GM12892 (cell line): ENCODE measurements around the gene TBC1D12.
"Not testable (repeated sequence)": the region's sequence is repeated elsewhere in the genome, so short reads cannot be mapped to it uniquely, and the experiment has no call there.

ENCODE experiments used
- DNase-seq: peaks from one replicate; pipeline ENCODE4 v3.0.0; 2011; ENCODE audit not compliant: insufficient read length
- FAIRE-seq: peaks from 2 replicates; lab custom pipeline; 2011; peaks lifted over from hg19 to GRCh38; lab: Jason Lieb, UNC
- POLR2A ChIP-seq: IDR thresholded peaks from 2 replicates; pipeline ENCODE4 v1.6.1; 2011; ENCODE audit warnings: low read depth, low read length, control low read depth
- POLR2AphosphoS5 ChIP-seq: IDR thresholded peaks from 2 replicates; pipeline ENCODE4 v1.6.1; 2011; ENCODE audit warnings: low read depth, low read length, control low read depth
- TAF1 ChIP-seq: IDR thresholded peaks from 2 replicates; pipeline ENCODE4 v1.6.1; 2011; ENCODE audit warnings: low read depth, mild to moderate bottlenecking, control low read depth, low read length, borderline replicate concordance

The TBC1D12 gene

GRCh38 chr10:94376865-94377264, 25.5 kb upstream of the TBC1D12 start:
- FAIRE-seq (no peak), DNase-seq (no peak)
- TF ChIP-seq POLR2A (no peak), POLR2AphosphoS5 (no peak), TAF1 (no peak)

GRCh38 chr10:94383530-94383929, 18.8 kb upstream of the TBC1D12 start:
- TF ChIP-seq POLR2AphosphoS5 (no peak), TAF1 (no peak), POLR2A (no peak)
- no peak for FAIRE-seq
- DNase-seq, result no peak

GRCh38 chr10:94385733-94386132, 16.6 kb upstream of the TBC1D12 start:
- not testable (repeated sequence) for DNase-seq, FAIRE-seq

GRCh38 chr10:94392117-94392516, 10.2 kb upstream of the TBC1D12 start:
- DNase-seq, FAIRE-seq: not testable (repeated sequence)

GRCh38 chr10:94397549-94398370, 4.6 kb upstream of the TBC1D12 start:
- no peak for FAIRE-seq

GRCh38 chr10:94398762-94399161, 3.6 kb upstream of the TBC1D12 start:
- FAIRE-seq (no peak), DNase-seq (no peak)
- TF ChIP-seq POLR2A, result no peak
- no peak for TF ChIP-seq TAF1
- no peak for TF ChIP-seq POLR2AphosphoS5

More at GRCh38 chr10:94397549-94398370, 4.6 kb upstream of the TBC1D12 start:
- DNase-seq, result no peak
- TF ChIP-seq POLR2AphosphoS5 (no peak), POLR2A (no peak)

GRCh38 chr10:94402843-94403379, 570 bp downstream of the TBC1D12 start:
- FAIRE-seq (no peak), DNase-seq (peak; percentile 37)
- no peak for TF ChIP-seq POLR2A
- no peak for TF ChIP-seq TAF1
- TF ChIP-seq POLR2AphosphoS5, result no peak

GRCh38 chr10:94403380-94404213, 1.3 kb downstream of the TBC1D12 start:
- TF ChIP-seq POLR2A (peak; percentile 79), POLR2AphosphoS5 (no peak), TAF1 (no peak)
- peak; percentile 86 for FAIRE-seq
- DNase-seq, result peak; percentile 51

- no peak for TF ChIP-seq TAF1
- TF ChIP-seq POLR2A, result no peak
- TF ChIP-seq POLR2AphosphoS5, result no peak
- FAIRE-seq, result no peak
Observed at GRCh38 chr10:94405406-94405805, 3.1 kb downstream of the TBC1D12 start.

GRCh38 chr10:94407668-94408067, 5.3 kb downstream of the TBC1D12 start:
- no peak for FAIRE-seq
- DNase-seq, result no peak
- TF ChIP-seq POLR2A, result no peak
- TF ChIP-seq POLR2AphosphoS5, result no peak
- TF ChIP-seq TAF1, result no peak

More at GRCh38 chr10:94405406-94405805, 3.1 kb downstream of the TBC1D12 start:
- no peak for DNase-seq

GRCh38 chr10:94409021-94409657, 6.8 kb downstream of the TBC1D12 start:
- DNase-seq (no peak), FAIRE-seq (no peak)
- TF ChIP-seq POLR2AphosphoS5 (no peak), TAF1 (no peak), POLR2A (no peak)

- TF ChIP-seq POLR2A, result no peak
- no peak for TF ChIP-seq POLR2AphosphoS5
- no peak for TF ChIP-seq TAF1
- FAIRE-seq (no peak), DNase-seq (no peak)
Observed at GRCh38 chr10:94411304-94411703, 9.0 kb downstream of the TBC1D12 start.

GRCh38 chr10:94412449-94412848, 10.1 kb downstream of the TBC1D12 start:
- FAIRE-seq, result no peak
- TF ChIP-seq POLR2AphosphoS5 (no peak), TAF1 (no peak), POLR2A (no peak)

More at GRCh38 chr10:94412449-94412848, 10.1 kb downstream of the TBC1D12 start:
- no peak for DNase-seq
